H7 (cell line): ENCODE measurements around the gene C5orf58. TPM values are rescaled to one million over a fixed set of nuclear protein-coding genes. Genes with fewer than 3 reads are reported as not detected.
"Not testable (repeated sequence)": the region's sequence is repeated elsewhere in the genome, so short reads cannot be mapped to it uniquely, and the experiment has no call there.

Experiments used
- DNase-seq: peaks from one replicate; pipeline ENCODE4 v3.0.0; 2012
- H3K27me3 ChIP-seq: 2 replicates; pipeline ENCODE4 v1.6.0; 2011; ENCODE audit warnings: mild to moderate bottlenecking, low read length; ENCODE audit not compliant: control insufficient read depth, insufficient read depth
- H3K36me3 ChIP-seq: replicated peaks from 2 replicates; pipeline ENCODE4 v1.5.1; 2011; ENCODE audit warnings: low read length; ENCODE audit not compliant: control insufficient read depth, insufficient read depth
- H3K4me3 ChIP-seq: 2 replicates; pipeline ENCODE4 v1.5.1; 2011; ENCODE audit warnings: low read depth, mild to moderate bottlenecking, control low read depth, low read length, moderate library complexity; ENCODE audit not compliant: insufficient read depth
- total RNA-seq: library from RNA; depleted of rRNA; stranded (reverse); fragments of >200 nt; shearing (Covaris generic); gene quantifications from 2 replicates; pipeline ENCODE4 v1.2.3, GENCODE V29; 2014

C5orf58 gene
- total RNA-seq, 1 experiment from 2014 or later, result 4.3 TPM

DNA sequence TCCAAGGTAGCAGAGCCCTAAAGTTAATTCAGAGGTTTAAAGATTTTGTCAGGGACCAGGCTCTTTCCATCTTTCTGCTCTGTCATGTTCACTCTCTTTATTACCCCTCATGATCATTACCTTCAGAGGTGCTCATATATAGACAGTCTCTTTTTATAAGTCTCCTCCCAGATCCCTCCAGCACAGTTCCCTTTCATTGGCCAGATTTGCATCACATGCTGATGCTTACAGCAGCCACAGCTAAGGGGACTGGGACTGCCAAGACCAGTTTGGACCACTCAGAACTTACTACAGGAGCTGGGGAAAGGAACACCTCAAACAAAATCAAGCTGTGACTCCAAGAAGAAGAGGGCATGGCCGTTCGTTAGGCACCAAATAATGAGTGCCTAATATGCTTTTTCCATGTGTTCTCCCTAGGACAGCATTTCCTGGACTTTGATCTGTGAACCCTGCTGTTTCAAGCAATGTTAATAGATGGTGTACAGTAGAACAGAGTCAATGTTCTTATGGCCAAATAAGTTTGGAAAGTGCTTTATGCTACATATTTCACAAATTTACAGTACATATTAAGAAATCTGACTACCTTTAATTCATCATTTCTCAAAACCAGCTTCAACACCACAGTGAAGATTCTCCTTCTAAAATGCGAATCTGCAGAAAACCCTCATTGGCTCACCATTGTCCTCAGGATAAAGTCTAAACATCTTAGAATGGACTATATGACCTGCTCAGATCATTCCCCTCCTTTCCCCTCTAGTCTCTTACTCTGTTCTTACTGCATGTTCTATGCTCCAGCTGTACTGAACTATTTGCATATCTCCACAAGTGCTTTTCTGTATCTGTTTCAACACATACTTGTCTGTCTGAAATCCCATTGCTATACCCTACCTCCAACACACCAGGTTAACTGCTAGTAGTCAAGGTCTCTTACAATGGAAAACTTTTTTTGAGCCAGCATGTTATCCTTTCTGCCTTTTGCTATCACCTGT lies 3.4 kb downstream of the C5orf58 start:
- Histone ChIP-seq H3K36me3 (no peaks in the 10 kb centered on the region), H3K27me3 (no peaks in the 10 kb centered on the region), H3K4me3 (no peak overlapping the region)
- DNase-seq, result no peak

- Histone ChIP-seq H3K36me3 (no peaks in the 10 kb centered on the region), H3K4me3 (no peak overlapping the region), H3K27me3 (no peaks in the 10 kb centered on the region)
- DNase-seq, result no peak
Measured at GRCh38 chr5:170238456-170239196, 5.8 kb downstream of the C5orf58 start.

GRCh38 chr5:170245436-170245835 lies 12.7 kb downstream of the C5orf58 start:
- peak overlapping the region; percentile 23; the same call in 1 of the 2 replicates for H3K4me3 ChIP-seq
- H3K27me3 ChIP-seq, result not testable (repeated sequence)

DNA sequence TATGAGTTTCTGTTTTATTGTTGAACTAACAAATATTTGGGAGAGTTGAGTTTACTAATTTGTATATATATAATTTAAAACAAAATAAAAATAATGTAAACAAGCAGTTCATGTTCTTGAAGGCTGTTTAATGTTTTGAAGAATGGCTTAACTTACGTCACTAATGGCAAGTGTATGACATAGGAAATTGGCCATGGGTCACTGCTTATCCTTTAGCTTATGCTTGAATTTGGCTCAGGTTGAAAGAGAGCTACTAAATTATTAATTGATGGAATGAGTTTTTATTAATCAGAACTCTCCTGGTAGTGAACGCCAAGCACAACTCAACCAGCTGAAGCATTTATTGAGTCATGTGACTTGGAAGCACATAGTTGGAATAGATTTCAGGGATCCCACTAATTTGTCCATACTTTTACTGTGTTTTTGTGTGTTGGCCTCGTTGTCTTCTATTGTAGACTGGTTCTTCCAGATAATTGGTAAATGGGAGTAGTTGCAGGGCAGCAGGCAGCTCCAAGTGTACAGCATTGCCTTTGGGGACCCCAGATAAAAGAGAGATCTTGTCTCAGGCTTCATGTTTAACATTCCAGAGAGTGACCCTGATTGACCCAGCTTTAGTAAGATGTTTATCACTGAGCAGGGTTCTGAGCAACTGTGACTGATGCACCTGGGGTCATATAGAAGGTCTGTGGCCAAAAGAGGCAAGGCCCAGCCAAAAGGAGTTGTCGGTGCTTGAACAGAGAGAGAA lies 13.5 kb downstream of the C5orf58 start:
- H3K4me3 ChIP-seq, result no peak overlapping the region

More at GRCh38 chr5:170245436-170245835, 12.7 kb downstream of the C5orf58 start:
- not testable (repeated sequence) for DNase-seq, H3K36me3 ChIP-seq

GRCh38 chr5:170247363-170247762 lies 14.6 kb downstream of the C5orf58 start:
- no peaks in the 10 kb centered on the region for H3K36me3 ChIP-seq
- H3K27me3 ChIP-seq, result no peaks in the 10 kb centered on the region
- no peak for DNase-seq
- no peak overlapping the region for H3K4me3 ChIP-seq

More for the DNA sequence above, 13.5 kb downstream of the C5orf58 start:
- H3K27me3 ChIP-seq, result no peaks in the 10 kb centered on the region
- H3K36me3 ChIP-seq, result no peaks in the 10 kb centered on the region
- DNase-seq, result no peak

DNA sequence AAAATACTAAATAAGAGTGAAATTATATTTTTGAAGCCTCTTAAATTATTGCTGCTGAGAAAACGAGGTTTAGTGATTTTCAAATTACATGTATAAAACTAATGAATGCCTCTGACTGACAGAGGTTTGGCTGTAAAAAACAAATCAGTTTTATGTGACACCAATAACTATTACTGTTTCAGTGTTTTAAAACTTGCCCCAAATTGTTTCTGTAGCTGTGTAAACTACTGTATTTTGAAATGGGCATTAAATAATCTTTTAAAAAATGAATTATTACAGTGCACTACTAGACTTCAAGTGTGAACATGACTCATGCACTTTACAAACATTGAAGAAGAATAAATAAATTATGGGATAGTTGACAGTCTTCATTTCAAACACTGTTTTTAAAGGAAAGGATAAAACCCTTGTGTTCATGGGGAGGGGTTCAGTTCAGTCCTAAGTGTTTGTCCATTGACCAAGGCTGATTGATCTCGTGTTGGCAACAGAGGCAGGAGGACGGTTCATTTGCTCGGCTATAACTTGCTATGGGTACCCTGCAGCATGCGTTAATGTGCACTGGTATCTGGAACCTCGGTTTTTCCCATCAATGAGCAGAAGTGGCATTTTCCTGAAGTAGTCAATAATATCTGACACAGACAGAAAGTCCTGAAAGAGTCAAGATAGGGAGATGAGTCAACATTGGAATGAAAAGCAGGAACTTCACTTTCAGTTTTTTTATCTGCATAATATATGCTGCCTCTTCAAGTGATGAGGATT lies 15.6 kb downstream of the C5orf58 start:
- DNase-seq, result no peak
- H3K4me3 ChIP-seq, result no peak overlapping the region
- no peaks in the 10 kb centered on the region for H3K27me3 ChIP-seq
- H3K36me3 ChIP-seq, result no peaks in the 10 kb centered on the region

DNA sequence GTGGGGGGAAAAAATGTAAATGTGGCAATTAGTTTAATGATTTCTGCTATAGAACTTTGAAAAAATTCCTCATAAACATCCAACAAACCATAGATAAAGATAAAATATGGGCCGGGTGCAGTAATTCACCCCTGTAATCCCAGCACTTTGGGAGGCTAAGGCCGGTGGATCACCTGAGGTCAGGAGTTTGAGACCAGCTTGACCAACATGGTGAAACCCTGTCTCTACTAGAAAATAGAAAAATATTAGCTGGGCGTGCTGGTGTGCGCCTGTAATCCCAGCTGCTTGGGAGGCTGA lies 16.1 kb downstream of the C5orf58 start:
- H3K4me3 ChIP-seq, H3K27me3 ChIP-seq, DNase-seq, H3K36me3 ChIP-seq: not testable (repeated sequence)

DNA sequence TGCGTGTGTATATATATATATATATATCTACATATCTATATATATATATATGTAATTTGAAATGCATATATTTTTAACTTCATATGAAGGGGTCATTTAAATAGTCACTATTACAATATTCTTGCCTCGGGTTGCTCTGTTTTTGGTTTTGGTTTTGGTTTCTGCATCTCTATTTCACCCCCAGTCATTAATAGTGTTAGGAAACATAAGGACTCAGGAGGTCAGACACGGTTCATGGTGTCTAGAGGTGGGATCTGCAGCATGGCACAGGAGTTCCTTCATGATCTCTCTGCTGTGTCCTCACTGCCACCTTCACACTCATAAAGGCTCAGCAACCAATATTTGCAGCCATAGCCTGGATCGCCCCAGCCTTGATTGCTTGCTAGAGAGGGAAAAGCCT lies 16.6 kb downstream of the C5orf58 start:
- no peak for DNase-seq
- no peak overlapping the region for H3K4me3 ChIP-seq
- no peaks in the 10 kb centered on the region for H3K36me3 ChIP-seq
- H3K27me3 ChIP-seq, result no peaks in the 10 kb centered on the region

GRCh38 chr5:170250810-170251317 lies 18.1 kb downstream of the C5orf58 start:
- H3K27me3 ChIP-seq, result no peaks in the 10 kb centered on the region
- no peak overlapping the region for H3K4me3 ChIP-seq
- no peaks in the 10 kb centered on the region for H3K36me3 ChIP-seq
- no peak for DNase-seq

DNA sequence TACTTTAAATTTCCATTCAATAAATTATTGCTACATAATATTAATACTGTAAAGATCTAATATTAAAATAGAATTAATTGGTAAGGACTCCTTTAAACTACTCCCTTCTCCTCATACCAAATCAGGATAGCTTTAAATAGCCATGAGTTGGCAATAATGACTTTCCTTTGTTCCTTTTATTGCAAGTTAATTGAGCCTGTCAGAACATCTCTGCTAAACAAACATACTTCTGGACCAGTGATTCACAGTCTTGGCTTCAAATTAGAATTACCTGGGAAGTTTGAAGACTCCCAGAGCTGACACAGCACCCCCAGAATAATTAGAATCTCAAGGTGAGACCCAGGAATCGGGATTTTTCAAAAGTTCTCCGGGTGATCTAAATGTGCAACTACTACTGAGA lies 18.7 kb downstream of the C5orf58 start:
- Histone ChIP-seq H3K36me3 (no peaks in the 10 kb centered on the region), H3K27me3 (no peaks in the 10 kb centered on the region), H3K4me3 (no peak overlapping the region)
- no peak for DNase-seq

- no peaks in the 10 kb centered on the region for H3K36me3 ChIP-seq
- DNase-seq, result no peak
- no peak overlapping the region for H3K4me3 ChIP-seq
- H3K27me3 ChIP-seq, result no peaks in the 10 kb centered on the region
Measured at GRCh38 chr5:170252109-170252508, 19.3 kb downstream of the C5orf58 start.

- Histone ChIP-seq H3K36me3 (no peaks in the 10 kb centered on the region), H3K27me3 (no peaks in the 10 kb centered on the region), H3K4me3 (no peak overlapping the region)
- DNase-seq, result no peak
Measured at GRCh38 chr5:170252720-170253350, 20.1 kb downstream of the C5orf58 start.

GRCh38 chr5:170254056-170254455 lies 21.3 kb downstream of the C5orf58 start:
- Histone ChIP-seq H3K4me3 (no peak overlapping the region), H3K36me3 (no peaks in the 10 kb centered on the region), H3K27me3 (no peaks in the 10 kb centered on the region)
- no peak for DNase-seq
